CD4-positive, alpha-beta T cell treated with Interleukin-21 for 1 hour (primary cell): Measurements from ENCODE around the gene LHFPL4.
"Not testable (repeated sequence)": the region's sequence is repeated elsewhere in the genome, so short reads cannot be mapped to it uniquely, and the experiment has no call there.

Experiments
- DNase-seq: peaks from one replicate; pipeline ENCODE4 v3.0.0-alpha.2; 2020

The LHFPL4 gene

GRCh38 chr3:9534429-9534828 is 19.2 kb downstream of the LHFPL4 start:
- no peak for DNase-seq

- no peak for DNase-seq
These were observed 28.5 kb downstream of the LHFPL4 start for GRCh38 chr3:9525078-9525477.

GRCh38 chr3:9514956-9515355 is 38.7 kb downstream of the LHFPL4 start:
- no peak for DNase-seq

- DNase-seq, result no peak
These were observed 39.3 kb downstream of the LHFPL4 start for GRCh38 chr3:9514306-9514705.

- DNase-seq, result no peak
These were observed 41.1 kb downstream of the LHFPL4 start for GRCh38 chr3:9512456-9513045.

GRCh38 chr3:9508781-9509180 is 44.8 kb downstream of the LHFPL4 start:
- DNase-seq, result no peak

GRCh38 chr3:9507586-9508578 is 45.7 kb downstream of the LHFPL4 start:
- DNase-seq, result no peak

GRCh38 chr3:9503283-9503682 is 50.3 kb downstream of the LHFPL4 start:
- peak; percentile 72 for DNase-seq

GRCh38 chr3:9501226-9501625 is 52.4 kb downstream of the LHFPL4 start:
- DNase-seq, result no peak

GRCh38 chr3:9500108-9501050 is 53.2 kb downstream of the LHFPL4 start:
- DNase-seq, result peak; percentile 51

- DNase-seq, result no peak
These were observed 54.0 kb downstream of the LHFPL4 start for GRCh38 chr3:9499455-9500107.

GRCh38 chr3:9498781-9499180 is 54.8 kb downstream of the LHFPL4 start:
- no peak for DNase-seq

- no peak for DNase-seq
These were observed 55.6 kb downstream of the LHFPL4 start for GRCh38 chr3:9497821-9498565.

- no peak for DNase-seq
These were observed 56.7 kb downstream of the LHFPL4 start for GRCh38 chr3:9496893-9497292.

- not testable (repeated sequence) for DNase-seq
These were observed 59.6 kb downstream of the LHFPL4 start for GRCh38 chr3:9494036-9494435.

GRCh38 chr3:9491506-9491905 is 62.1 kb downstream of the LHFPL4 start:
- no peak for DNase-seq

GRCh38 chr3:9485248-9485647 is 68.4 kb downstream of the LHFPL4 start:
- no peak for DNase-seq

- DNase-seq, result no peak
These were observed 73.4 kb downstream of the LHFPL4 start for GRCh38 chr3:9480265-9480664.

GRCh38 chr3:9476935-9477334 is 76.7 kb downstream of the LHFPL4 start:
- DNase-seq, result no peak

GRCh38 chr3:9474482-9474881 is 79.1 kb downstream of the LHFPL4 start:
- DNase-seq, result no peak

- no peak for DNase-seq
These were observed 80.0 kb downstream of the LHFPL4 start for GRCh38 chr3:9473496-9474065.
